Endodermal cell (in vitro differentiated cells): Measurements from ENCODE around the gene DACH1. TPM values are rescaled to one million over a fixed set of nuclear protein-coding genes. Genes with fewer than 3 reads are reported as not detected.

Experiments
- DNase-seq: peaks from one replicate; pipeline ENCODE4 v3.0.0-alpha.2; 2017
- H3K27ac ChIP-seq: 2 replicates; pipeline ENCODE4 v1.5.1; 2013; ENCODE audit warnings: mild to moderate bottlenecking, low read depth, low read length, moderate library complexity
- H3K27me3 ChIP-seq: 2 replicates; pipeline ENCODE4 v1.6.1; 2013; ENCODE audit warnings: mild to moderate bottlenecking, low read length, moderate library complexity; ENCODE audit not compliant: insufficient read depth, control insufficient read depth, poor library complexity, severe bottlenecking
- H3K36me3 ChIP-seq: 2 replicates; pipeline ENCODE4 v1.7.0; 2013; ENCODE audit warnings: mild to moderate bottlenecking, low read length, moderate library complexity; ENCODE audit not compliant: control insufficient read depth, insufficient read depth
- H3K4me1 ChIP-seq: one replicate; pipeline ENCODE4 v1.7.0; 2013; ENCODE audit warnings: low read length; ENCODE audit not compliant: control insufficient read depth, insufficient read depth
- H3K4me3 ChIP-seq: 2 replicates; pipeline ENCODE4 v1.5.1; 2013; ENCODE audit warnings: mild to moderate bottlenecking, low read length, moderate library complexity
- H3K9ac ChIP-seq: 2 replicates; pipeline ENCODE4 v1.6.1; 2013; ENCODE audit warnings: mild to moderate bottlenecking, low read length, moderate library complexity; ENCODE audit not compliant: poor library complexity, severe bottlenecking; ENCODE audit errors: extremely low read depth
- H3K9me3 ChIP-seq: 2 replicates; pipeline ENCODE4 v1.6.1; 2013; ENCODE audit warnings: mild to moderate bottlenecking, low read length, moderate library complexity; ENCODE audit not compliant: control insufficient read depth
- H3K27ac Mint-ChIP-seq: 2 replicates; pipeline ENCODE4 v1.8.0; 2020; ENCODE audit warnings: mixed read lengths
- H3K27me3 Mint-ChIP-seq: 2 replicates; pipeline ENCODE4 v1.8.0; 2021; ENCODE audit warnings: mild to moderate bottlenecking, mixed read lengths; ENCODE audit not compliant: insufficient read depth
- H3K36me3 Mint-ChIP-seq: 2 replicates; pipeline ENCODE4 v1.8.0; 2020; ENCODE audit warnings: low read depth, mixed read lengths
- H3K4me1 Mint-ChIP-seq: 2 replicates; pipeline ENCODE4 v1.8.0; 2020; ENCODE audit warnings: mixed read lengths
- H3K4me3 Mint-ChIP-seq: 2 replicates; pipeline ENCODE4 v1.8.0; 2020; ENCODE audit warnings: mild to moderate bottlenecking, moderate library complexity, mixed read lengths
- H3K9me3 Mint-ChIP-seq: 2 replicates; pipeline ENCODE4 v1.8.0; 2020; ENCODE audit warnings: mild to moderate bottlenecking, mixed read lengths
- CTCF ChIP-seq: fragments of 200-600 bp; sonication (generic); conservative IDR thresholded peaks from 2 replicates; pipeline ENCODE4 v1.5.0; 2021; ENCODE audit warnings: antibody characterized with exemption, mild to moderate bottlenecking
- WGBS, 2 experiments: methylation state at CpG; one replicate each; pipeline versions ENCODE4 v1.1.5 to v1.1.7; 2013; ENCODE audit warnings: missing lambda C conversion rate in 2 of 2, mixed read lengths in 1 of 2; ENCODE audit not compliant: insufficient coverage in 1 of 2, insufficient read length in 1 of 2; 5-methylcytosine and 5-hydroxymethylcytosine counted together
- total RNA-seq, 2 donors: library from RNA; stranded (reverse); fragmentation: NEBNext Ultra II Directional in 1 of 2; extraction: Animal tissue kit (Norgen Biotek cat#: 25700) in 1 of 2; gene quantifications; 2 replicates in 1 of 2; 3 replicates in 1 of 2; pipeline ENCODE4 v1.2.1, GENCODE V29; 2021

The DACH1 gene
- total RNA-seq, 2 donors from 2014 or later, result 0.81 to 1.2 TPM

GRCh38 chr13:71773531-71773930 lies 93.5 kb downstream of the DACH1 start:
- H3K9me3 Mint-ChIP-seq, result no peaks in the 10 kb centered on the region
- Histone ChIP-seq H3K4me1 (no peaks in the 10 kb centered on the region), H3K9me3 (no peaks in the 10 kb centered on the region), H3K9ac (no peak overlapping the region), H3K36me3 (no peaks in the 10 kb centered on the region), H3K27me3 (no peaks in the 10 kb centered on the region), H3K4me3 (no peak overlapping the region), H3K27ac (no peak overlapping the region)
- H3K4me3 Mint-ChIP-seq, result no peak overlapping the region
- no peaks in the 10 kb centered on the region for H3K27me3 Mint-ChIP-seq
- no peak for TF ChIP-seq CTCF
- 90 to 96% methylated on average over 3 of the region's 4 CpGs for WGBS, 2 experiments
- no peak overlapping the region for H3K27ac Mint-ChIP-seq
- DNase-seq, result no peak
- peaks cover 8% of the 10 kb centered on the region for H3K4me1 Mint-ChIP-seq
- no peaks in the 10 kb centered on the region for H3K36me3 Mint-ChIP-seq

GRCh38 chr13:71772361-71772760 lies 94.6 kb downstream of the DACH1 start:
- peaks cover 9% of the 10 kb centered on the region for H3K4me1 Mint-ChIP-seq
- no peak for TF ChIP-seq CTCF
- H3K9me3 Mint-ChIP-seq, result no peaks in the 10 kb centered on the region
- Histone ChIP-seq H3K27ac (no peak overlapping the region), H3K9ac (no peak overlapping the region), H3K36me3 (no peaks in the 10 kb centered on the region), H3K9me3 (no peaks in the 10 kb centered on the region), H3K4me1 (no peaks in the 10 kb centered on the region), H3K4me3 (no peak overlapping the region), H3K27me3 (no peaks in the 10 kb centered on the region)
- H3K36me3 Mint-ChIP-seq, result no peaks in the 10 kb centered on the region
- H3K4me3 Mint-ChIP-seq, result no peak overlapping the region
- H3K27ac Mint-ChIP-seq, result no peak overlapping the region
- no peak for DNase-seq
- no peaks in the 10 kb centered on the region for H3K27me3 Mint-ChIP-seq
- 74 to 100% methylated on average over 1 of the region's 1 CpG for WGBS, 2 experiments

GRCh38 chr13:71771144-71771543 lies 95.9 kb downstream of the DACH1 start:
- Mint-ChIP-seq H3K27ac (no peak overlapping the region), H3K4me3 (no peak overlapping the region), H3K27me3 (no peaks in the 10 kb centered on the region), H3K9me3 (peaks cover under 1% of the 10 kb centered on the region), H3K36me3 (peaks cover under 1% of the 10 kb centered on the region), H3K4me1 (peaks cover 15% of the 10 kb centered on the region)
- no peaks in the 10 kb centered on the region for H3K9me3 ChIP-seq
- TF ChIP-seq CTCF, result no peak
- no peaks in the 10 kb centered on the region for H3K4me1 ChIP-seq
- no peak overlapping the region for H3K27ac ChIP-seq
- no peaks in the 10 kb centered on the region for H3K27me3 ChIP-seq
- no peaks in the 10 kb centered on the region for H3K36me3 ChIP-seq
- H3K9ac ChIP-seq, result no peak overlapping the region
- WGBS, 2 experiments, result 100% methylated on average over 1 to 2 of the region's 2 CpGs
- no peak for DNase-seq
- no peak overlapping the region for H3K4me3 ChIP-seq
